Motor neuron (in vitro differentiated cells): ENCODE results near the gene CANX. TPM values are rescaled to one million over a fixed set of nuclear protein-coding genes. Genes with fewer than 3 reads are reported as not detected.
"Not testable (repeated sequence)": the region's sequence is repeated elsewhere in the genome, so short reads cannot be mapped to it uniquely, and the experiment has no call there.

Experiments
- ATAC-seq, 8 experiments: fragments of 200-7000 bp; cut with Tn5 transposase; replicated peaks in 6 of 8; 2 replicates each; pipeline ENCODE4 v1.8.0; 2021; ENCODE audit warnings: mild to moderate bottlenecking in 8 of 8, moderate library complexity in 8 of 8
- H3K27ac ChIP-seq, 2 donors: fragments of 250-450 bp; sonication (Bioruptor Pico); 2 replicates each; pipeline ENCODE4 v1.9.0; 2021; ENCODE audit warnings: antibody characterized with exemption in 2 of 2, mild to moderate bottlenecking in 2 of 2, moderate library complexity in 1 of 2
- H3K4me1 ChIP-seq, 2 donors: fragments of 250-450 bp; sonication (Bioruptor Pico); replicated peaks in 1 of 2; 2 replicates each; pipeline ENCODE4 v1.6.1; 2021; ENCODE audit warnings: antibody characterized with exemption in 2 of 2, mild to moderate bottlenecking in 2 of 2, moderate library complexity in 1 of 2
- H3K4me3 ChIP-seq, 5 donors: fragments of 250-450 bp; sonication (Bioruptor Pico); 2 replicates each; pipeline ENCODE4 v1.9.0; 2021; ENCODE audit warnings: antibody characterized with exemption in 5 of 5, mild to moderate bottlenecking in 5 of 5, moderate library complexity in 4 of 5
- WGBS, 10 experiments: fragments of 450-650 bp; shearing (Covaris generic); methylation state at CpG; one replicate each; pipeline ENCODE4 v1.0.0; 2022; 5-methylcytosine and 5-hydroxymethylcytosine counted together
- in situ Hi-C, 9 experiments: fragments of 400-800 bp; cut with MboI; loops; one replicate each; pipeline ENCODE4 v1.15.0; 2021; ENCODE audit warnings: low sequenced_read_pairs in 9 of 9, low pct_unique_long_range_greater_than_20kb in 2 of 9; ENCODE audit not compliant: unreplicated experiment in 9 of 9
- total RNA-seq, 8 experiments: library from RNA; unstranded; fragments of 300-600 nt; gene quantifications; 2 replicates each; pipeline versions ENCODE4 v1.2.3 to v1.2.4, GENCODE V29; 2022

CANX gene
- total RNA-seq, result 100 to 1,000 TPM; 343 to 799 (median 537) TPM

DNA sequence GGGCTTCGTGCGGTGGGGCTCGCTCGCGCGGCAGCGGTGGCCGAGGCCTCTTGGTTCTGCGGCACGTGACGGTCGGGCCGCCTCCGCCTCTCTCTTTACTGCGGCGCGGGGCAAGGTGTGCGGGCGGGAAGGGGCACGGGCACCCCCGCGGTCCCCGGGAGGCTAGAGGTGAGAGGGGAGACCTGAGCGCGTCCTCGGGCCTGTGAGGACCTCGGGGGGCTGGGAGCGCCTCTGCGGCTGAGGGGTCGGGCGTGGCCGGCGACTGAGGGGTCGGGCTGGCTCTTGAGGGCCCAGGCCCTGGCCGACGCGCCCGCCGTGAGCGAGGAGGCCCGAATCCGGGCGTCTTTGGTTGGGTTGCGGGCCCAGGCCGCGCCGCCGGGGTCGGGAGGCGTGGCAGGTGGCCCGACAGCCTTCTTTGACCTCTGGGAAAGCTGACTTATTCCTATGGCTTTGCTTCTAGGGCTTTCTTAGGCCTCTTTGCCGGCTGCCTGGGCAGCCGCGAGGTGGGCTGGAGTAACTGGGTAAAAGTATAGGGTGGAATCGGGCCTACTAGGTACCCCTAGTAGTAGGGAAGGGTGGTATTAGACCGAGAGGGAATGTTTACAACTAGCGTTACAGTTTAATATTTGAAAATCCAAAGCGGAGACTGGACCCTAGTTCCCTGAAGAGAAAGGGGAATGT, at the start of gene CANX:
Gene CANX (plus strand): TSS at position 33 of the 681 bp plus-strand sequence. CDS start 6,715 bp downstream, outside the sequence.
- in situ Hi-C loops, result no loop called here
- peaks cover 16 to 17% of the 10 kb centered on the region in 2 donors for H3K4me1 ChIP-seq
- WGBS, 10 experiments, result 0% methylated on average over 1 to 8 of the region's 58 CpGs; no CpG with 5 or more reads in 4 of the 10 experiments
- peak in 6 of 8 experiments; percentile 6 to 23 (median 10) for ATAC-seq
- H3K4me3 ChIP-seq, result peak within 1 kb of the TSS; percentile 79 to 94 (median 84)
- peak within 1 kb of the TSS; percentile 94 to 97 for H3K27ac ChIP-seq

DNA sequence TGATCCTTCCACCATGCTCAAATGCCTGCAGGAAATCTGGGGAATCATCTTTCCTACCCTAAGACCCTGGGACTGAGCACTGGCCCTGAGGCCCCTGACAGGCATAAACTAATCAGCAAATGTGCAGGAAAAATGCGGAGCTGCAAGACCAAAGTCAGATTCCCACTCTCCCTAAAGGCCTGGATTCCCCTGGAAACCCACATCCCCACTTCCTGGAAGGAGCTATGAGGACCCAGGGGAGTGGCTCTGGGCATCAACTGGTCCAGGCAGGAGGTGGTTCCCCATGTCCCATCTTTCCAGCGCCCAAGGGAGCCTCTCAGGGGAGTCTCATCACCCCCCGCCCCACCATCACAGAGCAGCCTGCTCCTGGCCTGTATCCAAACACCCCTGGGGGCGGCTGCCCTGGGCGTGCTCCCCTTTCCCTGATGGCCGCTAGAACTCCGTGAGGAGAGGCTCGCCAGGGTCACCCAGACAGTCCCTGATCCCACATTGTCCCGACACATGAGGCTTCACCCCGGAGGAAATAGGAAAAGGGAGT, 49.5 kb upstream of the CANX start:
- in situ Hi-C loops, result not testable (repeated sequence)

GRCh38 chr5:179650245-179650644, 48.5 kb upstream of the CANX start:
- H3K4me1 ChIP-seq, H3K27ac ChIP-seq, ATAC-seq, in situ Hi-C loops, H3K4me3 ChIP-seq: not testable (repeated sequence)
- WGBS, 10 experiments, result no CpG with 5 or more reads among the region's 26 CpGs

More for the DNA sequence above, 49.5 kb upstream of the CANX start:
- 92% methylated on average over 2 of the region's 10 CpGs; no CpG with 5 or more reads in 9 of the 10 experiments for WGBS, 10 experiments
- H3K4me3 ChIP-seq, H3K27ac ChIP-seq, H3K4me1 ChIP-seq: not testable (repeated sequence)
- ATAC-seq, result peak in 4 of 8 experiments; percentile 20 to 85 (median 30)

GRCh38 chr5:179653135-179653534, 45.6 kb upstream of the CANX start:
- H3K4me1 ChIP-seq, H3K4me3 ChIP-seq, H3K27ac ChIP-seq, in situ Hi-C loops, ATAC-seq: not testable (repeated sequence)
- 67 to 100% (median 100%) methylated on average over 1 of the region's 2 CpGs; no CpG with 5 or more reads in 5 of the 10 experiments for WGBS, 10 experiments

DNA sequence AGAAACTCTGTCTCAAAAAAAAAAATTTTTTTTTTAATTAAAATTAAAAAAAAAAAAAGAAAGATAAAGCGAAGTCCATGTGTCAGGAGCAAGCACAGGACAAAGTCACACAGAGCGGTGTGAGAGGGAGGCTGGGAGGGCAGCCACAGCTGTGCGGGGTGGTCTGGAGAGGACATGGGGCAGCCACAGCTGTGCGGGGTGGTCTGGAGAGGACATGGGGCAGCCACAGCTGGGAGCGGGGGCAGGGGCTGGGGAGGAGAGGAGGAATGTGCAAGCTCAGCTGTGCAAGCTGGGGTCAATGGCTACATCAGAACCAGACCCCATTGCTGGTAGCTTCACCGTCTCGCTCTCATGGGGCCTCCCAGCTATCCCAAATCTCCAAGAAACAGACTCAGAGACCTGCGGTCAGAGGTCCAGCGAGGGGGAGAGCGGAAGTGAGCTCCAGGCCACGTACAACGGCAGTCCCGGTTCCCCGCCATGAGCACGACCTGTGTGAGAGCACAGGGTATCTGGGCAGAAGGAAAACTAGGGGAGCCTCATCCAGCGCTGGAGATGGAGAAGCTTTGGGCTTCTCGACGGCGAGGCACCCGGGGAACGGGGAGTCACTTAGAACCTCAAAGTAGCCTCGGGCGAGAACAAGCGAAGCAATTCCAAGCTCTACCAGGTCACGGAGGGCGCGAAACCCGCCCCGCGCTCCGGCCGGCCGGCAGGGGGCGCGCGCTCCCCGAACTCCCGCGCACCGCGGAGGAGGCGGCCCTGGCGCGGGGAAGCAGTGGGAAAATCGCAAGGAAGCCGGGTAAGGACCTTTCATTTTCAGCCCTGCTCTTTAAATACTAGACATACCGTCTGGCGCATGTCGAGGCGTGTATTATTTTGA, 41.2 kb upstream of the CANX start:
- H3K4me3 ChIP-seq, H3K27ac ChIP-seq, in situ Hi-C loops, H3K4me1 ChIP-seq: not testable (repeated sequence)
- WGBS, 10 experiments, result no CpG with 5 or more reads among the region's 50 CpGs
- peak; percentile 92 to 97 (median 96) for ATAC-seq

GRCh38 chr5:179658179-179658856, 40.4 kb upstream of the CANX start:
- 0 to 67% (median 37%) methylated on average over 1 to 7 of the region's 29 CpGs; no CpG with 5 or more reads in 2 of the 10 experiments for WGBS, 10 experiments
- peak in 5 of 8 experiments; percentile 9 to 80 (median 76) for ATAC-seq
- in situ Hi-C loops, H3K27ac ChIP-seq, H3K4me1 ChIP-seq: not testable (repeated sequence)
- peak overlapping the region; percentile 30 to 62 (median 44) for H3K4me3 ChIP-seq

DNA sequence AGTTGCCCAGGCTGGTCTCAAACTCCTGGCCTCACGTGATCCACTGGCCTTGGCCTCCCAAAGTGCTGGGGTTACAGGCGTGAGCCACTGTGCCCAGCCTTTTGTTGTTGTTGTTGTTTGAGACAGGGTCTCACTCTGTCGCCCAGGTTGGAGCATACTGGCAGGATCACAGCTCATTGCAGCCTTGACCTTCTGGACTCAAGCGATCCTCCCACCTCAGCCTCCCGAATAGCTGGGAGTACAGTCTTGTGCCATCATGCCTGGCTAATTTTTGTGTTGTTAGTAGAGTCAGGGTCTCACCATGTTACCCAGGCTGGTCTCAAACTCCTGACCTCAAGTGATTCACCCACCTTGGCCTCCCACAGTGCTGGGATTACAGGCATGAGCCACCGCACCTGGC, 37.1 kb upstream of the CANX start:
- in situ Hi-C loops, H3K4me3 ChIP-seq, ATAC-seq, H3K27ac ChIP-seq, H3K4me1 ChIP-seq: not testable (repeated sequence)
- 87 to 100% (median 100%) methylated on average over 1 to 5 of the region's 6 CpGs; no CpG with 5 or more reads in 5 of the 10 experiments for WGBS, 10 experiments

- WGBS, 10 experiments, result 9 to 53% (median 20%) methylated on average over 1 to 5 of the region's 7 CpGs; no CpG with 5 or more reads in 5 of the 10 experiments
- H3K27ac ChIP-seq, result no peak overlapping the region
- peak in 4 of 8 experiments; percentile 80 to 98 (median 90) for ATAC-seq
- no peak overlapping the region for H3K4me3 ChIP-seq
- in situ Hi-C loops, result no loop called here
- H3K4me1 ChIP-seq, result no peaks in the 10 kb centered on the region
Observed at GRCh38 chr5:179668391-179668790, 30.4 kb upstream of the CANX start.

GRCh38 chr5:179678223-179679013, 20.3 kb upstream of the CANX start:
- peak; percentile 91 to 98 (median 96) for ATAC-seq
- peak overlapping the region; percentile 64 to 94 (median 76) for H3K4me3 ChIP-seq
- 0 to 13% (median 1%) methylated on average over 1 to 15 of the region's 78 CpGs; no CpG with 5 or more reads in 2 of the 10 experiments for WGBS, 10 experiments
- peaks cover 18% of the 10 kb centered on the region in 2 donors for H3K4me1 ChIP-seq
- H3K27ac ChIP-seq, result peak overlapping the region; percentile 86 to 87
- in situ Hi-C loops, result no loop called here

GRCh38 chr5:179679014-179679674, 19.6 kb upstream of the CANX start:
- in situ Hi-C loops, result no loop called here
- Histone ChIP-seq H3K27ac (peak overlapping the region; percentile 86 to 87), H3K4me3 (peak overlapping the region; percentile 64 to 94 (median 76)), H3K4me1 (peaks cover 18% of the 10 kb centered on the region in 2 donors)
- 15 to 100% (median 58%) methylated on average over 1 to 16 of the region's 41 CpGs; no CpG with 5 or more reads in 4 of the 10 experiments for WGBS, 10 experiments
- peak in 6 of 8 experiments; percentile 8 to 28 (median 14) for ATAC-seq

GRCh38 chr5:179680014-179680779, 18.6 kb upstream of the CANX start:
- ATAC-seq, result no peak
- H3K4me1 ChIP-seq, result peaks cover 18% of the 10 kb centered on the region in 2 donors
- H3K27ac ChIP-seq, result no peak overlapping the region
- H3K4me3 ChIP-seq, result no peak overlapping the region
- 85 to 100% (median 94%) methylated on average over 2 to 6 of the region's 9 CpGs; no CpG with 5 or more reads in 3 of the 10 experiments for WGBS, 10 experiments
- in situ Hi-C loops, result no loop called here
